Ovary (tissue), 3 donors: ENCODE data around the gene WNT11.

ENCODE experiments used
- CTCF ChIP-seq, 3 donors: fragments of 450-650 bp in 2 of 3; fragments of 200-600 bp in 1 of 3; IDR thresholded peaks; one replicate each; pipeline versions ENCODE4 v1.5.1 to v1.8.0; 2016 to 2022; ENCODE audit warnings: antibody characterized with exemption in 3 of 3, mild to moderate bottlenecking in 1 of 3
- EP300 ChIP-seq: sonication (generic); formaldehyde crosslinking; IDR thresholded peaks from one replicate; pipeline ENCODE4 v1.6.1; 2017; ENCODE audit warnings: antibody characterized with exemption
- POLR2A ChIP-seq: fragments of 450-650 bp; IDR thresholded peaks from one replicate; pipeline ENCODE4 v1.6.1; 2017; ENCODE audit warnings: antibody characterized with exemption, mild to moderate bottlenecking, moderate library complexity
- donor health status: DM: no; HTN: no; CAD: no.

GRCh38 chr11:76224461-76225121 lies 18.3 kb upstream of the WNT11 start:
- no peak for TF ChIP-seq CTCF (IDR thresholded peaks at IDR 0.05)
- no peak for TF ChIP-seq EP300
- no peak for TF ChIP-seq POLR2A
